Smooth muscle cell (in vitro differentiated cells): ENCODE data around the gene ANXA9. TPM values are rescaled to one million over a fixed set of nuclear protein-coding genes. Genes with fewer than 3 reads are reported as not detected.

ENCODE experiments used
- DNase-seq: peaks from one replicate; lab custom pipeline; 2025; ENCODE audit not compliant: unreplicated experiment; lab: John Stamatoyannopoulos, UW
- H2AFZ ChIP-seq: fragments of 200-600 bp; sonication (generic); 2 replicates; pipeline ENCODE4 v1.6.0; 2016; ENCODE audit warnings: antibody characterized with exemption, low read depth, mild to moderate bottlenecking
- H3F3A ChIP-seq: fragments of 200-600 bp; sonication (generic); 2 replicates; pipeline ENCODE4 v1.6.0; 2017; ENCODE audit warnings: antibody characterized with exemption, low read depth
- H3K27ac ChIP-seq: fragments of 200-600 bp; sonication (generic); 2 replicates; pipeline ENCODE4 v1.5.1; 2016; ENCODE audit warnings: low read depth, mild to moderate bottlenecking
- H3K27me3 ChIP-seq: fragments of 200-600 bp; sonication (generic); 2 replicates; pipeline ENCODE4 v1.6.1; 2016; ENCODE audit warnings: low read depth, mild to moderate bottlenecking
- H3K36me3 ChIP-seq: fragments of 200-600 bp; sonication (generic); 2 replicates; pipeline ENCODE4 v1.5.1; 2016; ENCODE audit warnings: low read depth
- H3K4me1 ChIP-seq: fragments of 200-600 bp; sonication (generic); 2 replicates; pipeline ENCODE4 v1.5.1; 2016; ENCODE audit warnings: low read depth
- H3K4me2 ChIP-seq: fragments of 200-600 bp; sonication (generic); 2 replicates; pipeline ENCODE4 v1.6.0; 2016; ENCODE audit warnings: mild to moderate bottlenecking
- H3K4me3 ChIP-seq: fragments of 200-600 bp; sonication (generic); 2 replicates; pipeline ENCODE4 v1.5.1; 2016; ENCODE audit warnings: mild to moderate bottlenecking
- H3K79me2 ChIP-seq: fragments of 200-600 bp; sonication (generic); 2 replicates; pipeline ENCODE4 v1.6.0; 2016; ENCODE audit warnings: low read depth, mild to moderate bottlenecking
- H3K9ac ChIP-seq: fragments of 200-600 bp; sonication (generic); 2 replicates; pipeline ENCODE4 v1.6.0; 2016; ENCODE audit warnings: low read depth
- H3K9me3 ChIP-seq: fragments of 200-600 bp; sonication (generic); replicated peaks from 2 replicates; pipeline ENCODE4 v1.5.1; 2016; ENCODE audit warnings: low read depth
- H4K20me1 ChIP-seq: fragments of 200-600 bp; sonication (generic); 2 replicates; pipeline ENCODE4 v1.6.0; 2016; ENCODE audit warnings: low read depth
- WGBS: methylation state at CpG from one replicate; pipeline ENCODE4 v1.1.7; 2016; ENCODE audit warnings: low lambda C conversion rate; 5-methylcytosine and 5-hydroxymethylcytosine counted together
- polyA plus RNA-seq: library from polyadenylated mRNA; unstranded; fragments of >200 nt; fragmentation: Nextera tagmentation; extraction: Ambion mirVana; gene quantifications from 2 replicates; pipeline ENCODE4 v1.2.1, GENCODE V29; 2016
- total RNA-seq: library from RNA; depleted of rRNA; stranded (reverse); fragments of >200 nt; gene quantifications from 2 replicates; pipeline ENCODE4 v1.2.3, GENCODE V29; 2014
- TF ChIP-seq, protein P1 (sequence below): fragments of 200-600 bp; sonication (generic); IDR thresholded peaks from 2 replicates; pipeline ENCODE4 v1.5.1; 2017; ENCODE audit warnings: borderline replicate concordance, mild to moderate bottlenecking, antibody characterized with exemption; ENCODE audit not compliant: insufficient read depth, poor library complexity, severe bottlenecking

Gene ANXA9
- total and polyA plus RNA-seq, 2 experiments from 2014 or later: 0.31 to 2.6 TPM

DNA sequence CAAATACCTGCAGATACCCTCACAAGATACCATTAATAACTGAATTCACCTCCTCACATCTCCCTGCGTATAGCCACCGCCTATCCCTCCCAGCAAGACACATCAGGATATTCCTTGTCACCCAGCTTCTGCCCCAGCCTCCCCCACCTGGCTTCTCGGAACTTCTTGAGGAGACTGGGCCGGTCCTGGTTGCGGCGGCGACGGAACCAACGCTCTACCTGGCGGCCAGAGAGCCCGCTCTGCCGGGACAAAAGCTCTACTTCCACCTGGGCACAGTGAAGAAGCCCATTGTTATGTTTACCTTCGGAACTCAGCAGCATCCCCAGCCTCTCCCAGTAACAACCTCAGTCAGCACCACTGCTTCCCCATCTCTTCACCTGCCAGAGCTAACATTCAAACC is 14.2 kb upstream of the ANXA9 start:
- Histone ChIP-seq H2AFZ (no peak overlapping the region), H3K4me1 (peaks cover 21% of the 10 kb centered on the region), H4K20me1 (peaks cover 51% of the 10 kb centered on the region), H3K9me3 (no peaks in the 10 kb centered on the region), H3K36me3 (no peaks in the 10 kb centered on the region), H3K27ac (no peak overlapping the region), H3K9ac (no peak overlapping the region), H3K4me3 (no peak overlapping the region), H3F3A (peaks cover 16% of the 10 kb centered on the region), H3K27me3 (no peaks in the 10 kb centered on the region), H3K79me2 (peaks cover 45% of the 10 kb centered on the region), H3K4me2 (no peak overlapping the region)
- DNase-seq: no peak
- WGBS: 97% methylated on average over 13 of the region's 13 CpGs
- TF ChIP-seq, protein P1, sequence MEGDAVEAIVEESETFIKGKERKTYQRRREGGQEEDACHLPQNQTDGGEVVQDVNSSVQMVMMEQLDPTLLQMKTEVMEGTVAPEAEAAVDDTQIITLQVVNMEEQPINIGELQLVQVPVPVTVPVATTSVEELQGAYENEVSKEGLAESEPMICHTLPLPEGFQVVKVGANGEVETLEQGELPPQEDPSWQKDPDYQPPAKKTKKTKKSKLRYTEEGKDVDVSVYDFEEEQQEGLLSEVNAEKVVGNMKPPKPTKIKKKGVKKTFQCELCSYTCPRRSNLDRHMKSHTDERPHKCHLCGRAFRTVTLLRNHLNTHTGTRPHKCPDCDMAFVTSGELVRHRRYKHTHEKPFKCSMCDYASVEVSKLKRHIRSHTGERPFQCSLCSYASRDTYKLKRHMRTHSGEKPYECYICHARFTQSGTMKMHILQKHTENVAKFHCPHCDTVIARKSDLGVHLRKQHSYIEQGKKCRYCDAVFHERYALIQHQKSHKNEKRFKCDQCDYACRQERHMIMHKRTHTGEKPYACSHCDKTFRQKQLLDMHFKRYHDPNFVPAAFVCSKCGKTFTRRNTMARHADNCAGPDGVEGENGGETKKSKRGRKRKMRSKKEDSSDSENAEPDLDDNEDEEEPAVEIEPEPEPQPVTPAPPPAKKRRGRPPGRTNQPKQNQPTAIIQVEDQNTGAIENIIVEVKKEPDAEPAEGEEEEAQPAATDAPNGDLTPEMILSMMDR: no peak

DNA sequence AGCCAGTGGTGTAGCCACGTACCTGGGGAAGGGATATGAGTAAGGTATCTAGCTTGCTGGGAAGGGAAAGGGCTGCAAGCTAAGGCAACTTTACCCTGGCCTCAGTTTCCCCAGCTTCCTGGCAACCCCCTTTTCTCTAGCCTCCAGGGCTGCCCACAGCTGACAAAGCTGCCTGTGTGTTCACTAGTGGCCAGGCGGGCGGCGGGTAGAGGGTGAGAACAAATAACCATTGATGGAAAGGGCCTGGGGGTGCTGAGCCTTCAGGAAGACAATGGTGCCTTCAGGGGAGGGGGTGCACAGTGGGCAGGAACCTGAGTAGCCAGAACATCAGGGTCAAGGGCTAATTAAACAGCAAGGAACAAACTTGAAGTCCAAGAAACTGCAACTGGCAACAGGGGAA is 13.6 kb upstream of the ANXA9 start:
- H3K36me3 ChIP-seq: no peaks in the 10 kb centered on the region
- peaks cover 57% of the 10 kb centered on the region for H4K20me1 ChIP-seq
- H3K27ac ChIP-seq: no peak overlapping the region

GRCh38 chr1:150969626-150970025 is 12.5 kb upstream of the ANXA9 start:
- no peaks in the 10 kb centered on the region for H3K9me3 ChIP-seq
- peaks cover 58% of the 10 kb centered on the region for H4K20me1 ChIP-seq
- H3F3A ChIP-seq: peaks cover 11% of the 10 kb centered on the region
- H3K27me3 ChIP-seq: no peaks in the 10 kb centered on the region
- no peak overlapping the region for H3K9ac ChIP-seq
- no peaks in the 10 kb centered on the region for H3K36me3 ChIP-seq
- DNase-seq: no peak
- no peak overlapping the region for H3K27ac ChIP-seq
- H3K4me2 ChIP-seq: no peak overlapping the region
- 96% methylated on average over 3 of the region's 3 CpGs for WGBS
- no peak overlapping the region for H3K4me3 ChIP-seq
- peaks cover 57% of the 10 kb centered on the region for H3K79me2 ChIP-seq
- TF ChIP-seq, protein P1: no peak
- no peak overlapping the region for H2AFZ ChIP-seq
- H3K4me1 ChIP-seq: peaks cover 31% of the 10 kb centered on the region

More for the DNA sequence above, 13.6 kb upstream of the ANXA9 start:
- TF ChIP-seq, protein P1: no peak
- no peak overlapping the region for H3K4me2 ChIP-seq
- H3F3A ChIP-seq: peaks cover 16% of the 10 kb centered on the region
- 96% methylated on average over 4 of the region's 4 CpGs for WGBS
- H3K9me3 ChIP-seq: no peaks in the 10 kb centered on the region
- no peak overlapping the region for H2AFZ ChIP-seq
- peaks cover 51% of the 10 kb centered on the region for H3K79me2 ChIP-seq
- H3K9ac ChIP-seq: no peak overlapping the region
- DNase-seq: no peak
- H3K4me1 ChIP-seq: peaks cover 27% of the 10 kb centered on the region
- H3K4me3 ChIP-seq: no peak overlapping the region
- no peaks in the 10 kb centered on the region for H3K27me3 ChIP-seq
